ENCODE results near the gene PCLAF.
"Not testable (repeated sequence)": the region's sequence is repeated elsewhere in the genome, so short reads cannot be mapped to it uniquely, and the experiment has no call there.

Gene PCLAF

DNA sequence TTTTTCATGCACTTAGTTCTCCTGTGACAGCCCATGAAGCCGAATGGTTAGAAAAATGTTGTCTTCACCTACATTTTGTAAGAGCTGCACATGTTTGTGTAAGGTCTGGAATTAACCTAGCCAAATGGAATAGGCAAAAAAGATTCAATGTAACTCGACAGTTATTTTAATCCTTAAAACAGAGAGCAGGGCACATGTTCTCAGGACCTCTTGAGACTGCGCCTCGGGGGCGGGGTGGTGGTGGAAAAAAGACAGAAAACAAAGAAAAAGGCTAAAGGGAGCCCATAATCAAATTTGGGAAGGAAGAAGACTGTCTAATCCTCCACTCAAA is 24.6 kb downstream of the PCLAF start:
- DNase-seq: no peak

DNA sequence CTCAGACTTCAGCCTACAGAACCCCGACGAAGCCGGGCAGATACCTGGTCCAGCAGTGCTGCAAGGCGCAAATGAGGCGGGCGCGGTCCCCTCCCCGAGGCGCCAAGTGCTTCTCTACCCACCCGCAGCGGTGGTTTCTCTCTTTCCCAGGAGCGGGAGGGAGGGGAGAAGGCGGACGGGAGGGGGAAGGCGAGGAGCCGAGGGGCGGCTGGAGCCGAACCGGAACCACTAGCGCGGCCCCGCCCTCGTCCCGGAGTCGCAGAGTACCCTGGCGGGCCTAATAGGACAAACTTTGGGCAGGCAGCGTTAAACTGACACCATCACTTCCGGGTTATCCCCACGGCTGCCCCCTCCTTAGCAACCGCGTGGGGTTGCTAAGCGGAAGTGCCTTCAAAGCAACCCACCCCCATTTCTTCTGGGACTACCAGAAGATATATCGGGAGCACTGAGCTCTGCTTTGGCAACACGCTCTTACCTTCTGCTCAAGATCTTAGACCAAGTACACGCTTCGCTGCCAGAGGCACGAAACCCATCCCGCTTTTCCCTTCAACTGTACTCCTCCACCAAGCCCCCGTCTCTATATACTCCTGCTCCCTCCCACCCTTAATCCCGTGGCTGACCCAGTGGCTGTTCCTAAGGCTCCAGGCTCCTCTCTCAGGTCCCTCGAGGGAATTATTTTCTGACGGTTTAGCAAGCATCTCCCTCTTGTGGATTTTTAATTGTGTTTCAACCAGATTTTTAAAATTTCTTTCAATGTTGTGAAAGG is 25.1 kb downstream of the PCLAF start, which contains the start of gene CSNK1G1:
CSNK1G1 (minus strand) TSS at position 230 of the 766 bp plus-strand sequence. CDS start 55,674 bp downstream, outside the sequence.
- peak; percentile 94 to 97 for DNase-seq

DNA sequence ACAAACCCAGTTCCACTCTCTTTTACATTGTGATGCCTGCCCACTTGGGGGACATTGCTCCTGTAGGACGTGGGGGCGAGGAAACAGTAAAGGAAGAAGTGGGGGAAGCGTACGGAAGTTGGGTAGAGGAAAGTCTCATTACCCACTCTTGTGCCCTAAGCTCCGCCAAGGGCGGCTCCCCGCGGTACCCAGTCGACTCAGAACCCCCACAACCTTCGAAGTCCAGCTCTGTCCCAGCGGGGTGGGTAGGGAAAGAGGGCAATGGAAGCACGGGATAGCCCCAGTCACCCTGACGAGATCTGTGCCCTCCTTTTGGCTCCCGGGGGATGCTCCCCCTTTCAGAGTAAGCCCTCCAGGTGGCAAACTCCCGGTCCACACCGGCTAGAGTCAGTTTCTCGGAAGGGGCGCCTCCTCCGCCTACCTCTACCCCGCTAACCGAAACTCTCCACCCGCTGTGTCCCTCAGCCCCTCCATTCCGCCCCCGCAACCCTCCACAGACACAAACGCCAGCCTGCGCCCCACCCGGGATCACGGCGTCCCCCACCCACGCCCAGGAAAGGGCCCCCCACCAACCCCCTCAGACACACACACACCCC is 25.8 kb downstream of the PCLAF start:
- DNase-seq: peak; percentile 8 to 43

DNA sequence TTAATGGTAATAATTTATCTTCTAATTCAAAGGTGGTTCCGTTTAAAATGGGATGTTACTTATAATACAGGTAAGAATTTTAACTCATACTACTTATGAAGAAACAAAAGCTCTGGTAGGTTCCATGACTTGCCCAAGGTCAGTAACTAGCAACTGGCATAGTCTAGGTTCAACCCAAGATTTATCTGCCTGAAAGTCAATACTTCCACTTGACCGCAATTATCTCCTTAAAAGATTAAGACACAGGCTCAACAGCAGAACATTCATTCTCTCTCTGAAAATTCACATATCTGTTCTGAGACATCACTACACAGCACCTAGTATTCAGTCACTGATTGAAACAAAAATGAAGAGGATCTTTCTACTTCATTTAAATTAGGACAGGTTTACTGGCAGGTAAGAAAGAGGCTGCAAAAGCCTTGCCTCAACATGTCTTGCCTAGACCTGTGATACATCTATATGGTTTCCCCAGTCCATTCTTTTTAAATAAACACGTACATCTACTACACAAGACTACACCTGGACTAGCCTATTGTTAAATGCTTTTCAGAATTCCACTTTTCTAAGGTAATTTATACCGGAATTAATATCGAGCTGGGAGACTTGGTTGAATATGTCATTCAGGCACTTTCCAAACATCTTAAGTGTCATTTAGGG is 26.4 kb downstream of the PCLAF start:
- no peak for DNase-seq

DNA sequence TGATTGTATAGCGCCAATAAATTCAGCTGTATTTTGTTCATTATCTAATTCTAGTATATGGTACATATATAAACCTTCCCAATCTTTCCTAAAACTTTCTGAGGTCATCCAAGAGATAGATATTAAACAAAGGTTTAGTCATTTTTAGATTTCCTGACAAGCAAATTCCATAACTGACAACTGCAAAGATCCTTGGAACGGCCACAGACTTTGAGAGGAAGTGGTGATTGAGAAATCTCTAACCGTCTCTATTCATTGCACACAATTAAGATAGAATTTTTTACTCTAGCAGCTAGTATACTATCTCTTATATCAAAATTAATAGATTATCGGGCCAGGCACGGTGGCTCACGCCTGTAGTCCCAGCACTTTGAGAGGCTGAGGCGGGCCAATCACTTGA is 30.0 kb downstream of the PCLAF start:
- no peak for DNase-seq

DNA sequence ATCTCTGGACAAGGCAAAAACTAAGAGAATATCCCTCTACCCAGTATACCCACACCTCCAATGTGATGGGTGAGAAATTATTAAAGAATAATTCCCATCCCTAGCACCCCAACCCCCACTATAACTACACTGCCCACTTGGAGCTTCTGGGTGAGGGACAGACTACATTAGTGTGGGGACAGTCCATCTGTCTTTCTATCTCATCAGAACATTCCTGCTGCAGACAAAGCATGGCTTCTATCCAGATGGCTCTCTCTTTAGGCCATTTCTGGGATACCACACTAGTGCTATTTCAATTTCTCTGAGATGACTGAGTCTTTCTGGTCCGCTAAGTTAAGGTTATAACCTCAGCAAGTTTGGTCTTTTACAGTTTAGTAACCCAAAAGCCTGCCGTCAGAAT is 31.9 kb downstream of the PCLAF start:
- DNase-seq: no peak

DNA sequence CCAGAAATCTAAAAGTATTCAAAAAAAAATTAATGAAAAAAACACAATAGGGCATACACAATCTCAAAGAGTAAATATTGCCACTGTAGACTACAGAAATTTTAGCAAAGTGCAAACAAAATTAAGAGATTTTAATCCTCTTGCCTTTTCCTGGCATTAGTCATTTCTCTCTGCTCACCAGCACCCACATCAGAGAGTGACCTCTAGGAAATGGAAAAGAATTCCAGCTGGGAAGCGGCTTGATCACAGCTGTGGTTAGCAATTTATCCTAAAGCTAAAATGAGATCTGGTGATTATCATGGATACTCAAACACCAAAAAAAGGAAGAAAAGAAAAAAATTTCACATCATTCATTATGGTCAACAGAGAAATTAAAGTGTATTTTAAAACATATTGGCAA is 32.8 kb downstream of the PCLAF start:
- DNase-seq: no peak

DNA sequence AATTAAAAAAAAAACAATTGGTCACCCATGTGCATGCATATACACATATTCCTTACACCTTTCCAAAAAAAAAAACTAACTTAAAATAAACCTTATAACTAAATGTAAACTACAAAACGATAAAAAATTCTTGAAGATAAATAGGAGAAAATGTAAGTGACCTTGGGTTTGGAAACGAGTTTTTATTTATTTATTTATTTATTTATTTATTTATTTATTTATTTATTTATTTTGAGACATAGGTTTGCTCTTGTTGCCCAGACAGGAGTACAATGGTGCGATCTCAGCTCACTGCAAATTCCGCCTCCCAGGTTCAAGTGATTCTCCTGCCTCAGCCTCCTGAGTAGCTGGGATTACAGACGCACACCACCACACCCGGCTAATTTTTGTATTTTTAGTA is 35.0 kb downstream of the PCLAF start:
- DNase-seq: not testable (repeated sequence)

DNA sequence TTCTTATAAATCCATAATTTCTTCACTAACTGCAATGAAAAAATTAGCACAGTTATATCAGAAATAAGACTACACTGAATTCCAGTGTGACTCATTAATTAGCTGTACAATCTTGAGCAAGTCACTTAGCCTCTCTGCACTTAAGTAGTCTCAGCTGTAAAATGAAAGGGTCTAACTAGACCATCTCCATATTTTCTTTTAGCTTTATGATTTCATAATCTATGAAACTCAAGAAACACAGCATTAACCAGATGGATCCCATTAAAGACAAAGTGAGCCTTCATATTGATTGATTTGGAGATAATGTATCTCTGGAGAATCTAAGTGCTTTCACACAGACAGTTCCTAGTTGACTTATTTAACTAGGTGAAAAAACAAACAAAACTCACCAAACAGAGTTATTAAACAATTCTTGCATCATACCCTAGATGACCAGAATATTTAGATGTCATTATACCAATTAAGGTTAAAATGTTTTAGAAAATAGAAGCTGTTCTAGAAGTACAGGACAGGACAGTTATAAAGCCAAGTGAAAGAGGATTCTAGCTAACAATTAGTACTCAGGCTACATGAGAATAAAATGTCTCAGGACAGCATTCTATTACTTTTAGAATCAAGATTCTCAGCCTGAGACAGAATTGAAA is 36.5 kb downstream of the PCLAF start:
- DNase-seq: no peak

DNA sequence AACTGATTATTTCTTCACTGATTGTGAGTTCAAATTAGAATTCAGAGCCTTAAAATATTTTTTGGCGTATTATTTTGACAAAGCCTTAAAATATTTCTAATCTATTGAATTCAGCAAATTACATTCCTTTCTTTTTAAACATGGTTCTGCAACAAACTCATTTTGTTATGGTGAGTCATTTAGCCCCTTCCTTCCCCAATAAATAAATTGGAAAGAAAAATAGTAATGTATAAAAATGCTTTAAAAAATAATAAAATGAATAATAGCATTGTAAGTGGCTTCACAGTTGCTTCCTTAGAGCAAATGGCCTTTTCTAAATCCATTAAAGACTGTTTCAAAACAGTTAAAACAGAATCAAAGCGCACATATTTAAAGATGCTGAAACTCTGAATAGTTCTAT is 37.4 kb downstream of the PCLAF start:
- no peak for DNase-seq

DNA sequence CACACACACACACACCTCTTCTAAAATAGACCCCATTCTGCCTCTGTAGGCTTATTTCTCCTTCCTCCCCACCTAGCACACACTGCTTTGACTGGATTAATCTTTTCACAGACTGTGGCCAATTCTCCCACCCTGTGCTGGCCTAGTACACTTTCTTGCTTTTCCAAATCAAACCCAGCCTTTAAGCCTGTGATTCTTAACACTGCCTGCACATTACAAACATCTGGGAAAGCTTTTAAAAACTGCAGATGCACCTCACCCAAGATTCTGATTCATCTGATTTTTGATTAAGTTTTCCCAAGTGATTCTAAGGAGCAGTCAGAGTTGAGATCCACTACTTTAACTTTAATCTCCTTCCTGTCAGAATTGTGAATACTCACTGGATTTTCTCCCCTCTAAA is 38.0 kb downstream of the PCLAF start:
- no peak for DNase-seq

DNA sequence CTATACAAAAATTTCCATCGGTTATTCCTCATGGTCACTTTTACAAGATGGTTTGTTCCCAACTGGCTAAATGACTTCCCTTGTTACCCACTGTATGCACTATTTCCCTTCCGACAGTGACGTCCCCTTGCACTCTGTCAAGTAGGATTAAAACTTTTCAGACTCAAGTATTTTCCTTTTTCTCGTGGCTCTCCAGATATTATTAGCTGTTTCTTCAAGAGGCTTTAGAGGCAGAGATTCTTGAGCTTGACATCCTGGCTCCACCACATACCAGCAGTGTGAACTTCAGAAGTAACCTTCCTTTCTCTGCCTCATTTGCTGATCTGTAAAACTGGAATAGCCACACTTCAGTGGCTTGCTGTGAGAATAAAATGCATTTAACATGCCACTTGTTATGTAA is 39.3 kb downstream of the PCLAF start:
- no peak for DNase-seq

DNA sequence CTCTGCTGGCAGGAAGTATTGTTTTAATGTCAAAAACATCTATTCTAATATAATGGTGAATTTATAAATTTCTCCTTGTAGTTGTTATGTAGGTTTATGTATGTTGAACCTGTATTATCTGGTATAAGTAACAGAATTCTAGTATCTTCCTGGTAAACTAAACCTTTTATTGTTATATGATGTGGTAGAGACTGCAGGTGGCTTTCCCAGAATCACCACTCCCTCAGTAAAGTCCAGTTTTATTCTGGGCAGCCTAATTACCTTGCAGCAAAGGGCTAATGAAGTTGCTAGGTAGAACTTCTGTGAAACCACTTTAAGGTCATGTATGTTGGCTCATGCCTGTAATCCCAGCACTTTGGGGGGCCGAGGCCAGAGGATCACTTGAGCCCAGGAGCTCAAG is 40.9 kb downstream of the PCLAF start:
- no peak for DNase-seq

DNA sequence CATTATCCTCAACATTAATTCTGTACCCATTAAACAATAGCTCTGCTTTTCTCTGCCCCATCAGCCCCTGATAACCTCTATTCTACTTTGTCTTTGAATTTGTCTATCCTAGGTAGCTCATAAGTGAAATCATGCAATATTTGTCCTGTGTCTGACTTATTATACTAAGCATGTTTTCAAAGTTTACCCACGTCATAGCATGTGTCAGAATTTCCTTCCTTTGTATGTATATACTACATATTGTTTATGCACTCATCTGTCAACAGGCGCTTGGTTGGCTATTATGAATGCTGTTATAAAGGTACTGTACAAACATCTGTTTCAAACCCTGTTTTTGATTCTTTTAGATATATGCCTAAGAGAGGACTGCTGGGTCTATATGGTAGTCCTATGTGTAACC is 43.5 kb downstream of the PCLAF start:
- no peak for DNase-seq

DNA sequence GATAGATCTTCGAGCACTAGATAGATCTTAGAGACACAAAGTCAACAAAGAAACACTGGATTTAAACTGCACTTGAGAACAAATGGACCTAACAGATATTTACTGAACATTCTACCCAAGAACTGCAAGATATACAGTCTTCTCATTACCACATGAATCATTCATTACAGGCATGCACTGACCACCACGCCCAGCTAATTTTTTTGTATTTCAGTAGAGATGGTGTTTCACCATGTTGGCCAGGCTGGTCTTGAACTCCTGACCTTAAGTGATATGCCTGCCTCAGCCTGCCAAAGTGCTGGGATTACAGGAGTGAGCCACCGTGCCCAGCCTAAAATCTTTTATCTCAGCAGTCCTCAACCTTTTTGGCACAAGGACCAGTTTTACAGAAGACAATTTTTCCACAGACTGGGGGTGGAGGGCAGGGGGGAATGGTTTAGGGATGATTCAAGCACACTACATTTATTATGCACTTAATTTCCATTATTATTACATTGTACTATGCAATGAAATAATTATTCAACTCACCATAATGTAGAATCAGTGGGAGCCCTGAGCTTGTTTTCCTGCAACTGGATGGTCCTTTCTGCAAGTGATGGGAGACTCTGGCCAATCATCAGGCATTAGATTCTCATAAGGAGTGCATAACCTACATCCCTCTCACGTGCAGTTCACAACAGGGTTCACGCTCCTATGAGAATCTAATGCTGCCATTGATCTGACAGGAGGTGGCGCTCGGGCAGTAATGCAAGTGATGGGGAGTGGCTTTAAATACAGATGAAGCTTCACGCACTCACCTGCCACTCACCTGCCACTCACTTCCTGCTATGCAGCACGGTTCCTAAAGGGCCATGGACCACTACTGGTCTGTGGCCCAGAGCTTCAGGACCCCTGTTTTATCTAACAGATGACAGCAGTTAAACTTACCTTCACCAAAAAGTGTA is 47.0 kb downstream of the PCLAF start:
- peak in 1 of 2 experiments; percentile 42 for DNase-seq

DNA sequence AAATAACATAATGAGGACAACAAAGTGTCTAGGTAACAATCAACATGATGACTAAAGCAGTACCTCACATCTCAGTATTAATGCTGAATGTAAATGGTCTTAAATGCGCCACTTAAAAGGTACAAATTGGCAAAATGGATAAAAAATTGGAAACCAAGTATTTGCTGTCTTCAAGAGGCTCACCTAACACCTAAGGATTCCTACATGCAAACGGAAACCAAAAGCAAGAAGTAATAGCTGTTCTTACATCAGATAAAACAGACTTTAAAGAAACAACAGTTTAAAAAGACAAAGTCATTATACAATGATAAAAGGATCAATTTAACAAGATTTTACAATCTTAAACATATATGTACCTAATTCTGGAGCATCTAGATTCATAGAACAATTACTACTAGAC is 47.7 kb downstream of the PCLAF start:
- DNase-seq: no peak

DNA sequence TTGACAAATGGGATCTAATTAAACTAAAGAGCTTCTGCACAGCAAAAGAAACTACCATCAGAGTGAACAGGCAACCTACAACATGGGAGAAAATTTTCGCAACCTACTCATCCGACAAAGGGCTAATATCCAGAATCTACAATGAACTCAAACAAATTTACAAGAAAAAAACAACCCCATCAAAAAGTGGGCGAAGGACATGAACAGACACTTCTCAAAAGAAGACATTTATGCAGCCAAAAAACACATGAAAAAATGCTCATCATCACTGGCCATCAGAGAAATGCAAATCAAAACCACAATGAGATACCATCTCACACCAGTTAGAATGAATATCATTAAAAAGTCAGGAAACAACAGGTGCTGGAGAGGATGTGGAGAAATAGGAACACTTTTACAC is 49.6 kb downstream of the PCLAF start:
- DNase-seq: not testable (repeated sequence)

DNA sequence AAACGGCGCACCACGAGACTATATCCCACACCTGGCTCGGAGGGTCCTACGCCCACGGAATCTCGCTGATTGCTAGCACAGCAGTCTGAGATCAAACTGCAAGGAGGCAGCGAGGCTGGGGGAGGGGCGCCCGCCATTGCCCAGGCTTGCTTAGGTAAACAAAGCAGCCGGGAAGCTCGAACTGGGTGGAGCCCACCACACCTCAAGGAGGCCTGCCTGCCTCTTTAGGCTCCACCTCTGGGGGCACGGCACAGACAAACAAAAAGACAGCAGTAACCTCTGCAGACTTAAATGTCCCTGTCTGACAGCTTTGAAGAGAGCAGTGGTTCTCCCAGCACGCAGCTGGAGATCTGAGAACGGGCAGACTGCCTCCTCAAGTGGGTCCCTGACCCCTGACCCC is 54.3 kb downstream of the PCLAF start:
- DNase-seq: not testable (repeated sequence)

DNA sequence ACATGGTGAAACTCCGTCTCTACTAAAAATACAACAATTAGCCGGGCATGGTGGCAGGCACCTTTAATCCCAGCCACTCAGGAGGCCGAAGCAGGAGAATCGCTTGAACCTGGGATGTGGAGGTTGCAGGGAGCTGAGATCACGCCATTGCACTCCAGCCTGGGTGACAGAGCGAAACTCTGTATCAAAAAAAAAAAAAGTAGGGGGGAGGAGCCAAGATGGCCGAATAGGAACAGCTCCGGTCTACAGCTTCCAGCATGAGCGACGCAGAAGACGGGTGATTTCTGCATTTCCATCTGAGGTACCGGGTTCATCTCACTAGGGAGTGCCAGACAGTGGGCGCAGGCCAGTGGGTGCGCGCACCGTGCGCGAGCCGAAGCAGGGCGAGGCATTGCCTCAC is 54.8 kb downstream of the PCLAF start:
- DNase-seq: peak in 1 of 2 experiments; percentile 19

DNA sequence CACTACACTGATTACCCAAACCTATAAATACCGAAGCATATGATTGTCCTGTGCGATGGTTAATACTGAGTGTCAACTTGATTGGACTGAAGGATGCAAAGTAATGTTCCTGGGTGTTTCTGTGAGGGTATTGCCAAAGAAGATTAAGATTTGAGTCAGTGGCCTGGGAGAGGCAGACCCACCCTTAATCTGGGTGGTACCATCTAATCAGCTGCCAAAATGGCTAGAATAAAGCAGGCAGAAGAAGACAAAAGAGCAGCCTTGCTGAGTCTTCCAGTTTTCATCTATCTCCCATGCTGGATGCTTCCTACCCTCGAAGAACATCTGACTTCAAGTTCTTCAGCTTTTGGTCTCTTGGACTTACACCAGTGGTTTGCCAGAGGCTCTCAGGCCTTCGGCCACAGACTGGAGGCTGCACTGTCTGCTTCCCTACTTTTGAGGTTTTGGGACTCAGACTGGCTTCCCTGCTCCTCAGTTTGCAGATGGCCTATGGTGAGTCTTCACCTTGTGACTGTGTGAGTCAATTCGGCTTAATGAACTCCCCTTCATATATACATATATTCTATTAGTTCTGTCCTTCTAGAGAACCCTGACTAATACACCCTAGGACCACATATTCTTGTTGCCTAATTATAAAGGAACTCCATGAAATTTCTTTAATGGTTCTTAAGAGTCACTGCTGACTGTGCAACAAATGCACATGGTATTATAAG is 56.9 kb downstream of the PCLAF start:
- DNase-seq: no peak

DNA sequence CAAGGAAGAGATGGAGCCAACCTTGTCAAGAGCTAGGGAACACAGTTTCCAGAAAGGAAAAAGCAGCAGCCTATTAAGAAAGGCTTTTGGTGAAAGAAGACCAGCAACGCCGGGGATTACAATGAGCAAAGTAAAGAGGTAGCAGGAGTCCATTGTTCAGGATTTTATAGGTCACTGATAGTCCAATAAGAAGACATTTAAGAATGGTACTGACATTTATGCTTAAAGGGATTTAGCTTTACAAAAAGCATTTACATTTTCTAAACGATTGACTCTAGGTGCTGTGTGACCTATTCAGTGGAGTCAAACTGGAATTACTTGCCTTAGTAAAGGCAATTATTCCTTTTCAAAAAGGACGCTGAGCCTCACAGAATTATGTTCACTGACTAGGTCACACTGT is 66.0 kb downstream of the PCLAF start:
- no peak for DNase-seq

DNA sequence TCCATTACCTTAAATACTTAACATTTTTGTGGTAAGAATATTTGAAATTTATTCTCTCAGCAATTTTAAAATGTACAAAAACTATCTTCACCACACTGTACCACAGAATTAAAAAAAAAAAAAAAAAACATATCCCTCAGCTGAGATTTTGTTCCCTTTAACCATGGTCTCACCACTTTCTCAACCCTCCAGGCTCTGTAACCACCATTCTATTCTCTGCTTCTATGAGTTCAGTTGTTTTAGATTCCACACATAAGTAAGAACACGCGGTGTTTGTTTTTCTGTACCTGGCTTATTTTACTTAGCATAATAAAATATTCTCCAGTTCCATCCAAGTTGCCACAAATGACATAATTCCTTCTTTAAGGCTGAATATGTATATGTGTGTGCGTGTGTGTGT is 66.8 kb downstream of the PCLAF start:
- no peak for DNase-seq
